Activated CD8-positive, alpha-beta memory T cell treated with anti-CD3 and anti-CD28 coated beads, Interleukin-2, amount 50 U/mL, for 4 hours (primary cell): ENCODE data around the gene TLX1.

Experiments used
- DNase-seq: peaks from one replicate; pipeline ENCODE4 v3.0.0-alpha.2; 2020

The TLX1 gene

DNA sequence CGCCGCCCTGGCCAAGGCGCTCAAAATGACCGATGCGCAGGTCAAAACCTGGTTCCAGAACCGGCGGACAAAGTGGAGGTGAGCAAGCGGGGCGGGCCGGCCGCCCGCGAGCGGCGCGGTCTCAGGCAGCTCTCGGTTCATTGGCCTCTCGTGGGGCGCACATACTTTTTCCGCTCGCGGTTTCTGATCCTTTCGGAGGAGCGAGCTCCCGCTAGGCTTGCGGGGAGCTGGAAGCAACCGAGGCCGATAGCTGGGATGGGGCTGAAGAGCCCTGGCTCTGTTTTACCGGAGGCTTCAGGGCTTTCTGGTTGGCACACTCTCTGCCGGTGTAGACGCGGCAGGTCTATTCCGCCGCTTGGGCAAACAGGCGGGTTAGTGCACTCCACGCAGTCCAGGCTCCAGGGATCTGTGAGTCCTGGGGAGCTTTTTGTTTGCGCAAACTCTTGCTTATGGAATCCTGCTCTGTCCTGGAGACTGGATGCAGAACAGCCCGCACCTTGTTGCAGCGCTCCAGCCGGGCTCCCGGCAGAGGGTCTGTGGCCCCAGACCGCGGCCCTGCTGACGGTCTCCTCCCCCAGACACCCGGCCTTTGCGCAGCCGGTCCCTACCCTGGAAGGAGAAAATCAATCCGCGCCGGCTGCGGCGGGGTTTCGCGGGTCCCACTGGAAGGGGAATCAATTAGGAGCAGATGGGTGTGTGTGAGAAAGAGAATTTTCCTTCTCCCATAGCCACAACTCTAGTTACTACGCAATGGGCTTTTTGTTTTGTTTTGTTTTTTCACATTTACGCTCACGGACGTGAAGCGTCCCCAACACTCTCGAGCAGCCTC, 3.4 kb downstream of the TLX1 start:
- no peak for DNase-seq

DNA sequence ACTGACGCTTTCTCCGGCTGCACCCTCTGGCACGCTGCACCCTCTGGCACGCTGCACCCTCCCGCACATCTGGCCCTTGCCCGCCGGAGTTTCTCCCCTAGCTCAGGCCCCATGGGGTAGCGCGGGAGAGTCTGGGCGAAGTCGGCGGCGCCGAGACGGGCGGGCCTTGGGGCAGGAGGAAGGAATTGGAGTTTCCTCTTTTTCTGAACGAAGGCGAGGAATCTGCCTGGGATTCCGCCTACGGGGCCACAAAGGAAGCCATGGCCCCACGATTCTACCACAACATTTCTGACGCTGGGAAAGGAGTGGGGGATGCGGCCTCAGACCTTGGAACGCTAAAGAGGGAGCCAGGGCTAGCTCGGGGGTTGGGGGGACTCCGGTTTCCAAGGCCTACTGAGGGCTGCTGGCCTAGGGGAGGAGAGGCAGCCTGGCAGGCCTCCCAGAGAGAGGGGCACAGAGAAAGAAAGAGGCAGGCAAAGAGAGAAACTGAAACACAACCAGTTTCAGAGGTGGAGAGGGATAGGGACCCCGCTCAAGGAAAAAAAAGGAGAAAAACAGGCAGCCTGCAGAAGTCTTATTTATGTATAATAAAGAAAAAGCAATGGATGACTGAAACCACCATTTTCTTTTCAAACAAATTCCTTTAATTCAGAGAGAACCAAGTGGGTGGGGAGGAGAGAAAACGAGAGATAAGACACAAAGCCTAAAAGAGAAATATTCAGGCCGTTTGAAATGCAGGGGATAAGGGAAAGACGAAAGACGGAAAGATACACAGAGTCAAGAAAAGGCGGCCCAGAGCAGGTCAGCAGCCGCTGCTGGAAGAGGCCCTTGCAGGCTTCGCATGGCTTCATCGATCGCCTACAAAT, 4.3 kb downstream of the TLX1 start:
- DNase-seq: no peak

DNA sequence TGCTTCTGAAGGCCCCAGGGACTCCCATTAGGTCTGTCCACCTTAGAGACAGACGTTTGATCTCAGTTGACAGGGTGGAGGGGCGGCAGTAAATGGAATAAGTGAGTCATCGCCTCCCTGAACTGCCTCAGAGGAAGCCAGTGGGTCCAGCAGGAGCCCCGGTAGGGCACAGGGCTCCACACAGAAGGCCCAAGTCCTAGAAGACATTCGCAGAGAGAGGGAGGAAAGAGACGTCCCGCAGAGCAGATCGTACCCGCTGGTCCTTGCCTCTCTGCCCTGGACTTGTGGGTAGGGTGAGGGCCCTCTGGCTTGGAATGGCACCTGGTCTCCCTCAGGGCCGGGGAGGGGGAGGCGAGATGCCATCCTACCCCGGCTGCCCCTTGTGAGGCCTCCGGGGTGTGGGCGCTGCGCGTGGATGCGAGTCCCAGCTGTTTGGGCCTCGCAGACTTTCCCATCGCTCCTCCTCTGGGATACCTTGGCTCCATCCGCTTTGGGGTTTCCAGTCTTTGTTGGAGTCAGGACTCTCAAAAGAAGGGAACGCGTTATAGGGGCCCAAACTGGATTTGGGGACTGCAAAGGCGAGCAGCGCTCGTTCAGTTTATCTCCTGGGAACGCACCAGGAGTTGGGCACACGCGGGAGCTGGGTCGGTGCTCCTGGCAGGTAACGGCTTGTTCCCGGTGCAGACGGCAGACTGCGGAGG, 5.1 kb downstream of the TLX1 start:
- DNase-seq: no peak

DNA sequence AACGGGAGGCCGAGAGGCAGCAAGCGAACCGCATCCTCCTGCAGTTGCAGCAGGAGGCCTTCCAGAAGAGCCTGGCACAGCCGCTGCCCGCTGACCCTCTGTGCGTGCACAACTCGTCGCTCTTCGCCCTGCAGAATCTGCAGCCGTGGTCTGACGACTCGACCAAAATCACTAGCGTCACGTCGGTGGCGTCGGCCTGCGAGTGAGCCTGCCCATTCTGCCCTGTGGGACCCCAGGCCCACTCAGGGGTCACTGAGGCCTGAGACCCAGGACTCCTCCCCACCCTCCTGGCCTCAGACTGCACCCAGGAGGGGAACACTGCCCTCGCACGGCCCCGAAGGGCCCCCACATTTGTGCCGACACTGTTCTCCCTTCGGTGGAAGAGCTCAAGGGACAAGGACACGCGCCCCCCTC, 5.6 kb downstream of the TLX1 start:
- DNase-seq: no peak

DNA sequence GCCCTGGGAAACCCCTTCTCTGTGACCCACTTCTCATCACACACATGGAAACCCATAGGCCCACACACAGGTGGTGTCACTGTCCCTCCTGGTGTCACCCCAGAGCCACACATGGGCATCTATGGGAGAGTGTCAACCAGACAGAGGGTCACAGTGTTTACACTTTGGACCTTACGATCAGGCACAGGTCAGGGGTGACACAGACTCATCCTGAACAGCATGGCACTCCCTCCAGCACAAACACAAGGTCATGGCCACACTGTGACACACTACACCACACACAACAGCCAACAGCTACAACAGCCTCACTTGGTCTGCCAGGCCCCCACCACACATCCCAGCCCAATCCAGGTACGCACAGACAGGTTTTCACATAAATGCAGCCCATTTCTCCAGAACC, 6.2 kb downstream of the TLX1 start:
- DNase-seq: no peak

DNA sequence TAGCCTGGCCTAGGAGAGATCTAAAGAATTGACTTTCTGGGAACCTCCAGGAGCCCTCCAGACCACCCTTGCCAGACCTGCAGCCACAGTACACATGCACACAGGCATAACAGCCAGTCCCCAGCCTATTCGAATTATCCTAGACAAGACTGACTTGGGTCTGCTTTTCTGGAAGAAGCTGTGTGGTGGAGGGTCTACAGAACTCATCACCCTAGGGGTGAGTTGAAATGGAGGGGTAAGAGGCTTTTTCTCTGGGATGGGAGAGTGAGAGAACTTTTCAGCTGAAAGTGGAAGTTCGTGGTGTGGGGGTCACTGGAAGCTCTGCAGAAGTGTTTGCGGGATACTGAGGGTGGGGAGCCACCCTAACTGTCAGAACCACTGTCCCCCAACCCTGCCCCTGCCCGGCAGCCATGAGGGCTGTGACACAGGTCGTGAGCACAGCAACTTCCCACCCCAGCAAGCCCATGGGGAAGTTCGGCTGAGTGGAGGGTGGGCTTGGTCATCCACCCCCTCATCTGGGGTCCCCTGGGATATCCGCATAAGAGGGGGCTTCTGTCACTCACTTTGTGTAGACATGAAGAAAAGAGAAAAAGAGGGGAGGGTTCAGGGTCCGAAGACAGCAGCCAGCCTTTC, 7.8 kb downstream of the TLX1 start:
- DNase-seq: no peak

DNA sequence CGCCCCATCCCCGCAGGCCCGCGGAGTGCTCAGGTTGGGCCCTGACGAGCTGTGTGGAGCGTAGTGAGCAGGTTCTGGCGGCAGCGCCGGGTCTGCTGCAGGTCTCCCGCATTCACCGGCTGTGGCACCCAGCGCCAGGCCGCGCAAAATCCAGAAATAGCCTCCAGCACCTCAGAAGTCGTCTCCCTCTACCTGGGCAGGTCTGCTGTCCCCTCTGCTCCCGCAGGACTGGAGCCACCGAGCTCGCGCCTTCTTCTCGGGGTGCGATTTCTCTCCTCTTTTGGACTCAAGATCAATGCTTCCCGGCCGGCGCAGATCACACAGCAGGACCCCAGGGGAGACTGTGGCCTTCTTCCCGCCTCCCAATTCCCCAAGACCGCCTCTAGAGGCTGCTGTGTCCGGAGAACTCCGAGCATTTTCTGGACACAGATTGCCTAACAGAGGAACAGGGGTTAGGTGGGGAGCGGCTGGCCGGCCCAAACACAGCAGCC, 8.4 kb downstream of the TLX1 start:
- DNase-seq: no peak

DNA sequence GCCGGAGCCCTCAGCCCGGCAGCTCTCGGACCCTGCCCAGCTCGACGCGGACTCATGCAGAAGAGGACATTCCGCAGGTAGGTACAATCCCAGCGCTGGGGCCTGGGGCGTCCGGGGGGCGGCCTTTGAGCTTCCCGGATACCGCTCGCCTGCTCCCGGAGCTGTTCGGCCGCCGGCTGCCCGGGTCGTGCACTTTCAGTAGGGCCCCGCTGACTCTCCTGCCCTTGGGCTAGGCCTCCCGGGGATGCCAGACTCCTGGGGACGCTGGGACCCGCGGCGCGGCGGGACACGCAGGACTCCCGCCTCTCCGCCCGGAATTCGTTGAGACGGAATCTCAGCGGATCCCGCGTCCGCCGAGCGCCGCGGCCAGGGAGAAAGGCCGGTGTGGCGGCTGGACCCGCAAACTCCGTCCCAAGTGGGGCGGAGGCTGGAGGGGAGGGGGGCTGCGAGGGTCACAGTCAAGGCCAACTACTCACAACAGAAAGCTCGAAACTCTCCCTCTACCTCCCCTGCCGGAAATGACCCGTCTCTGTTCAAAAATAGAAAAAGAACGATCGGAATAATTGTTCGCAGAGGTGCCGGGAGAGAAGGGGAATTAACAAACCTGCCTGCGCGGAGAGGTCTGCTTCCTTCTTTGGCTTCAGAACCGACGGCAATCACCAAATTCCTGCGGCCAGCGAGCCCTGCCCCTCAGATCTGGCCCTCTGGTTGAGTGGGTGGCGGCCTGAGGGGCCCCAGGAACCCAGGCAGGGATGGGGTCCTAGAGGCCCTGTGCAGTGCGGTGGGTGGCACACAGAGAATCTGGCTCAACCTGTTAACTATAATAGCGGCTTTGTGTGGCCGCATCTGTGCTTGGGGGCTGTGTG, 9.2 kb downstream of the TLX1 start:
- no peak for DNase-seq

DNA sequence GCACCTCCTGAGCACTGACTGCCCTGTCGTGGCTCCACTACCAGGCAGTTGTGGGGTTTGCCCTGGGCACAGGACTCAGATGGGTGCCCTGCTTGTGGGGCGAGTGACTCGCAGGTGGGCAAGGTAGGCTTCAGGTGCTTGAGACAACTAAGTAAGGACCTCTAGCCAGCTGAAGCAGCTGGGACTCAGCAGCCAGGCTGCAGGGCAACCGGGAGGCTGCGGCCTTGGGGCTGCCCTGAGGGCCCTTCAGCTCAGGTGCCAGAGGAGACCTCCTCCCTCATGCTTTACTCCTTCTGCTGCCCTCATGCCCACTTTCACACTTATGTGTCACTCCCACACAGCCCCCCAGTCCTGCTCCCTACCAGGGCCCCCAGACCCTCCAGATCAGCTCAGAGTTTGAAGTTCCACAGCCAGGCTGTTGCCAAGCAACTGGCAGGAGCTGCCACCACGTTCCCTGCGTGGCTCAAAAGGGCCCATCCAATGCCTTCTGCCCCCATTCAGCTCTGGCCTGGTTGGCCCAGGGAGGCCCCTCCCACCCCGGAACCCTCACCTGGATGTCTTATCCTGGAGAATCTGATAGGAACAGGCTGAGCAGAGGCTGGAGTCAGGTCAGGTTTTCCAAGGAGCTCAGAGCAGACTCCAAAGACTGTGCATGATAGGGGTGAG, 10.0 kb downstream of the TLX1 start:
- DNase-seq: no peak

DNA sequence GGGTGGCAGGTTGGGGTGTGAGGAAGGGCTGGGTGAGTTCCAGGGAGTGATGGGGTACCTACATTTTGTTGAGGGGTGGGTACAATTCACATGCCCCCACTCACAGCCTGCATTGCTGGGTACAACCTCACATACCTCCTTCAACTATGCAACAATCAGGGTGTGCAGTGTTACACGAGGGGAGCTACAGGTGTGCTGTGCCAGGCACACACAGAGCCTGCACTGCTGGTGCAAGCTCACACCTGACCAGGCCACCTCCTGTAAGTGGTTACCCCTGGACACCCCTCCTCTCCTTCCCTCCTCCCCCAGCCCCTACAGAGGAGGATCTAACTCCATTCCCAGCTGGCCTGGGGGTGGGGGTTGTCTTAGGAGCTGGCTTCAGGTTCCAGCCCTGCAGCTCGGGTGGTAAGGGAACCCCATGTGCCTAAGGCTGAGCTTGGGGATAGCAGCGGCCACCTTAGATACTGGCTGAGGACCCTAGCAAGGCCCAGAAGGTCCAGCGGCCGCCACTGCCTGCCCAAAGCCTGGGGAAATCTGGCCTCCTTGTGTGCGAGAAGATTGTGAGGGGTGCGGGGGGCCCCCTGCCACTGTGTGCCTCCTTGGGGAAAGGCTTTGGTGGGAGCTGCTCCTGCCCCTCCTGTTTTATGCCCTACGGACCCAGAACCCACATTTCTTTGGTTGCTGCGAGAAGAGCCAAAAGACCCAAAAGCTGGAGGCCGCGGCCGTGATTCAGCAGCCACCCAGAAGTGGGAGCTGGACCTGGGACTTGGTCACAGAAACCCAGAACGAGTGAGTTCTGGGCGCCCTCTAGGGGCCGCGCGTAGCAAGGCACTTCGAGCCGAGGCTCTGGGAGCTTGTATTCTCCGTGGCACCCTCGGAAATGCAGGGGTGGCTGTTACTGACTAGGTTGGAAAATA, 10.8 kb downstream of the TLX1 start:
- peak; percentile 82 for DNase-seq

DNA sequence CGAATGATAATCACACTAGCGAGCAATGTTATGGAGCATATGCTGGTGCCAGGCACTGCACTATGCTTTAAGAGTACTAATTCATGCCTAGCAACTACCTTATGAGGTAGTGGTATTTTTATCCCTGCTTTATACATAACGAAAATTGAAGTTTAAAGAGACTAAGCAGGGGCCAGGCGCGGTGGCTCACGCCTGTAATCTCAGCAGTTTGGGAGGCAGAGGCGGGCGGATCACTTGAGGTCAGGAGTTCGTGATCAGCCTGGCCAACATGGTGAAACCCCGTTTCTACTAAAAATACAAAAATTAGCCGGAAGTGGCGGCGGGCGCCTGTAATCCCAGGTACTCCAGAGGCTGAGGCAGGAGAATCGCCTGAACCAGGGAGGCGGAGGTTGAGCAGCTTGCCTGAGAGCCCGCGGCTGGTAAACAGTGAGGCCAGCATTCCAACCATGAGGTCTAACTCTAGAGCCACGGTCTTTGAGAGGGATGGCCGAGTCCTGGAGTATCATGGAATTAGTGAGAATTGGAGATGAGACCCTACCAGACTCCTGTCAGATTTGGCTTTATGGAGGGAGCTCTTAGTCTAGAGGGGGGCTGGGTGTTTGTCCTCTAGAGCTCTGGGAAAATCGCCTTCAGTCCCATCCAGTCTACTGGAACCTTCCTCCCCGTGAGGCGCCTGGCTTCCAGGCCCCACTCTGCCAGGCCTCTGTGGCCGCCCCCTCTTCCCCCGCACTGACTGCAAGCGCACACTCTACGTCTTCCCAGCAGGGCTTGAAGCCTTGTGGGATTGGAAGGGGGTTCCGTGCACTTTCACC, 11.6 kb downstream of the TLX1 start:
- no peak for DNase-seq

DNA sequence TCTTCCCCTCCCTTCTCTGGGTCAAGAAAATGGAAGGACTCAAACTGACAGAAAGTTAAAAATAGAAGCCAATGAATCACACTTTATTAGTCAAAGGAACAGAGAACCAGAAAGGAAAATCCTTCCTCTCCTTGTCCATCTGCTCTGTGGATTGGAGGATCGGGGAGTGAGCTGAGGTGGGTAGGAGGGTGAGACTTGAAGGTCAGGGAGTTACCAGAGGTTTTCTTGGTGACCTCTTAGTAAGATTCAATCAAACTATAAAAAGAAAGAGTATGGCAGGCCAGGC, 12.2 kb downstream of the TLX1 start:
- DNase-seq: no peak

DNA sequence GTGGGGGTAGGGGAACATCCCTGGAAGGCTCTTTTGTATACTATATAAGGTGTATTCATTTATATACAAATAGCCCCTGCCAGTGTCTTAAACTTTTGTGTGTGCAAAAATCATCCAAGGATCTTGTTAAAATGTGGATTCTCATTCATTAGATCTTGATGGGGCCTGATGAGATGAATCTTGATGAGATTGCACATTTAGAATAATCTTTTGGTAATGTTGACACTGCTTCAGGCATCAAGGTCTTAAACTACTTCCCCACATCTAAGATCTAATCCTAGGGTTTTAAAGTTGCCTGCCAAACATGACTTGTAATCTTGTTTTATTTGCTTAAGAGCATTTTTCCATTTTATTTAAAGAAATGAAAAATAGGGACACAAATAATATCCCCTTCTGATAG, 13.0 kb downstream of the TLX1 start:
- no peak for DNase-seq

DNA sequence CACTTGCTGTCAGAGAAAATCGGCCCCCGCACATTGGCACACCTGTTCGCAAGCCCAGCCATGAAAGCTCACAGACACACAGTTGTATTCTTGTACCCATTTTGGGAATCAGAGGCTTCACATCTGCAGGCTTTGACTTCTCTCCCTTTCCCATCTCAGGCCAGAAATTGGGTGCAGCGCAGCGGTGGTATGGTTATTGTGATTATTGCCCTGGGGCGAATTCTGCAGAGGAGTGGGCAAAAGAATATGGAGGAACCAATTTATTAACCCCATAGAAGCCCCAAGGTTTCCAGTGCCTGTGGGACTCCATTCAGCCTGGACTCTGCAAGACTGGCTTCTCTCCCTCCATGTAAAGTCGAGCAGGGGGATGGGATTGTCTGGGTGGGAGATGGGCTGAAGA, 14.0 kb downstream of the TLX1 start:
- no peak for DNase-seq

DNA sequence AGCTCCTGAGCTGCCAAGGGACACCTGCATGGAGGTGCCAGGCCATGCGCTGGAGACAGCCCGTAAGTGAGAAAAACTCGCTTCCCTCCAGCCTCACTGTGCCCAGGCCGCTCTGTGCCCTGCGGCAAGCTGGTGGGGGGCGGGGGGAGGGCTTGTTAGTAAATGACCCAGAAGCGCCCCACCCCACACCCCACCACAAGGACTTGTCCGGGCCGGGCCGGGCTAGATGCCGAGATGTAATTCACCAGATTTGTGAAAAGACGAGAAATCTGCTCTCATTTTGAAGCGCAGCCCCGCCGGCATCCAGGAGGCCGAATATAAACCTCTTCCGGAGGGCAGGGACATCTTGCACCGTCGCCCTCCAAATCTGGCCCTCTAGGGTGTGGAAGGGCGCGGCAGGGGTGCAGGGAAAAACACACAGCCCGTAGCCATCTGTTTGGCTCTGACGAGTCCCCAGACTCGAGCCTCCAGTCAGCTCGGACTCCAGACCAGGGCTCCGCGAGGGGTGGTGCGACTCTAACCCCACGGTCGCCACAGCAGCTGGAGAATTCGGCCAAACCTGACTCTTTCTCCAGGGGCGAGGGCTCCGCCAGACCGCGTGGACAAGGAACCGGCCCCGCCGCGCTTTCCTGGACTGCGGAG, 14.8 kb downstream of the TLX1 start:
- DNase-seq: no peak

DNA sequence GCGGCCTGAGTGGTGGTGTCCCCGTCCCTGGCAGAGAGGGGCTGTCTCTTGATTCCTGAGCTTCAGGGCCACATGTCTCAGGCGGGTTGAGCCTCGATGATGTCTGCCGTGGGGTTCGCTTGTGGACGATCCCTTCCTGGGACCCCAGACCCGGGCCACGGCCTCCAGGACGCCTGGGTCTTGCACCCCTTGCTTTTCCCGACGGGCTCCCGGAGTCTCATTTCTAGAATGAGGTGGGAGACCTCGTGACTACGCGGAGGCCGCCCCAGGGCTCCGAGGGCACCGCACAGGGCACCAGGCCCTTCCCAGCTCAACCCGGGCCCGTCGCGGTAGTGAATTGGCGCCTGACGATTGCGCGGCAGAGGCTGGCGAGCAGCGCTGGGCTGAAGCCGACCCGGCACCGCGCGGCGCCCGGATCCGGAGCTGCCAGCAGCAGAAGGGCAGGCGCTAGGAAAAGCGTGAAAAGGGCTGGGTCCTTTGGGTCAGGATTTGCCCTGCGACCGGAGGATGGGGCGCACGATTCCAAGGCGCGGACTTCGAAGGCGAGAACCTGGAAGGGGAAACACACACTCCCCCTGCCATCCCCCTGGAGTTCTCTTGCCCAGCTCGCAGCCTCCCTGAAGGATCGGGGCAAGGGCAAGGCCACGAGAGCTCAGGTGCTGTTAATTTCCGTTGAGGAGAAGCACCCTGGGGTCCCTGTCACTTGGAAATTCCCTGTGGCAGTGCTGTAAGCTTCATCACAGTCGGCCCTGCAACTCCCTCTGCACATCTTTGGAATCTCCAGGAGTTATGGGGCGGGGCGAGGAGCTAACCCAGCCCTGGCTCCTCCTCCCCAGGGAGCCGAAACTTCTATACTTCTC, 15.5 kb downstream of the TLX1 start:
- DNase-seq: no peak

DNA sequence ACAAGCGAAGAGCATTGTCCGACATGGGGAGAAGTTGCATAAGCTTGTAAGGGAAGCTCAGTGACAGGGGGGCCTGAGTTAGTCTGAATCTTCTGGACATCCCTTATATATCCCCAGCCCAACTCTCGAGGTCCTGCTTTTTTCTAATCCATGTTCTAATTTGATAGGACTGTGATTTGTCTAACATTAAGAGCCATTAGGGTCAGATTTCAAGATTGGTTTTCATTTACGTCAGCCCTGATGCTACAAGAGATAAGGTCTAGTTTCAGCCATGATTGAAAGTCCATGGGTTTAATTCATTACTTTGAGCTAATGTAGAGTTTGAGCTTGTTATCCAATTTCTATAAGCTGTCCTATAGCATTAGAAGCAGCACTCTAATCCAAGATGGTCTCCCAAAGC, 20.3 kb downstream of the TLX1 start:
- DNase-seq: no peak

DNA sequence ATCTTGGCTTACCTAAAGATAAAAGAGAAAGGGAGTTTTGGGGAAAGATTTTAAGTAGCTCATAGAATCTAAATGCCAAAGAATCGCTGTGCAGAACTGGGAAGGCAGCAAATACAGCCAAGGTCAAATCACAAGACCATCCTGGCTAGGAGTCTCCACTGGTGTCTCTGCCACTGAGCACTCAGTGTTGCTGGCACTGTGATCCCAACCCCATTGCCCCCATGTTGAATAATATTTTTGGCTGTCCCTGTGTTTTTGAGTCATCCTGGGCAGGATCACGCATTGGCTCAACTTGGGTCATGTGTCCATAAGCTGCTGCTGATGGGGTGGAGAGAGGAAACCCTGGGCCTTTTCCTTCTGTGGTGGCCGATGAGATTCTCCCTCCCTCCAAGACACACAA, 21.2 kb downstream of the TLX1 start:
- DNase-seq: no peak
